Epithelial cell of proximal tubule (primary cell): ENCODE data around the gene SFMBT2. TPM values are rescaled to one million over a fixed set of nuclear protein-coding genes. Genes with fewer than 3 reads are reported as not detected.

Experiments
- DNase-seq: peaks from one replicate; pipeline ENCODE4 v3.0.0-alpha.2; 2011; ENCODE audit warnings: low read depth
- H3K4me3 ChIP-seq: 2 replicates; pipeline ENCODE4 v1.5.1; 2011; ENCODE audit warnings: low read depth, mild to moderate bottlenecking, low read length
- total RNA-seq: library from RNA; depleted of rRNA; stranded (reverse); fragments of >200 nt; gene quantifications from 2 replicates; pipeline ENCODE4 v1.2.3, GENCODE V29; 2015
- TF ChIP-seq, protein P1 (sequence below): conservative IDR thresholded peaks from 2 replicates; pipeline ENCODE4 v1.5.1; 2012; ENCODE audit warnings: low read depth, mild to moderate bottlenecking, low read length

Gene SFMBT2
- total RNA-seq, 1 donor from 2014 or later = 2.4 TPM

DNA sequence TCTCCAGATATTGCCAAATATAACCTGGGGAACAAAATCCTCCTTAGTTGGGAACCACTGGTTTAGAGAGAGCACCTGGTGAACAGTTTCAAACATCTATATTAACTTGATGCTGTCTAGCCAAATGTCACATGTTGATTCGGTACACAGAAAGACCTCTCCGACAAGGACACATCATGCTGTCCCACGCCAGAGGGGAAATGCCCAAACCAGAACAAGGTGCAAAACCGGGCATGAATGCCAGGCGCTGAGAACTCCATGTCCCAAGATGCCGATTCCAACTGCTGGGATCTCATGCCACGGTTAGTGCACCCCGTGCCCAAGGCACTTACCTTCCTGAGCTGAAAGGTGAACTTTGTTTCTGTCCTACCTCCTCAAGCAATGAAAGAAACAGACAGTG is 100.8 kb downstream of the SFMBT2 start:
- DNase-seq = no peak
- TF ChIP-seq, protein P1, sequence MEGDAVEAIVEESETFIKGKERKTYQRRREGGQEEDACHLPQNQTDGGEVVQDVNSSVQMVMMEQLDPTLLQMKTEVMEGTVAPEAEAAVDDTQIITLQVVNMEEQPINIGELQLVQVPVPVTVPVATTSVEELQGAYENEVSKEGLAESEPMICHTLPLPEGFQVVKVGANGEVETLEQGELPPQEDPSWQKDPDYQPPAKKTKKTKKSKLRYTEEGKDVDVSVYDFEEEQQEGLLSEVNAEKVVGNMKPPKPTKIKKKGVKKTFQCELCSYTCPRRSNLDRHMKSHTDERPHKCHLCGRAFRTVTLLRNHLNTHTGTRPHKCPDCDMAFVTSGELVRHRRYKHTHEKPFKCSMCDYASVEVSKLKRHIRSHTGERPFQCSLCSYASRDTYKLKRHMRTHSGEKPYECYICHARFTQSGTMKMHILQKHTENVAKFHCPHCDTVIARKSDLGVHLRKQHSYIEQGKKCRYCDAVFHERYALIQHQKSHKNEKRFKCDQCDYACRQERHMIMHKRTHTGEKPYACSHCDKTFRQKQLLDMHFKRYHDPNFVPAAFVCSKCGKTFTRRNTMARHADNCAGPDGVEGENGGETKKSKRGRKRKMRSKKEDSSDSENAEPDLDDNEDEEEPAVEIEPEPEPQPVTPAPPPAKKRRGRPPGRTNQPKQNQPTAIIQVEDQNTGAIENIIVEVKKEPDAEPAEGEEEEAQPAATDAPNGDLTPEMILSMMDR = no peak
- H3K4me3 ChIP-seq = no peak overlapping the region

DNA sequence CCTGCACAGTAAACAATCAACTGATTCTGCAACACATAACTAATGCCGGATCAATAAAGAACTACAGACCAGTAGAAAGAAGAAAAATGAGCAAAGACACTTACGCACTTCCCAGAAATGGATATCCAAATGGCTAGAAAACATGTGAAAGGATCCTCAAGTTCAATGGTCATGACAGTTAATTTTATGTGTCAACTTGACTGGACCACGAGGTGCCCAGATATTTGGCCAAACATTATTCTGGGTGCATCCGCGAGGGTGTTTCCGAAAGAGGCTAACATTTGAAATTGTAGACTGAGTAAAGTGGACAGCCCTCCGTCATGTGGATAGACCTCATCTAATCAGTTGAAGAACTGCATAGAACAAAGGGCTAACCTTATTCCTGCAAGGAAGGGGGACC is 102.0 kb downstream of the SFMBT2 start:
- TF ChIP-seq, protein P1 = no peak
- no peak for DNase-seq
- no peak overlapping the region for H3K4me3 ChIP-seq

DNA sequence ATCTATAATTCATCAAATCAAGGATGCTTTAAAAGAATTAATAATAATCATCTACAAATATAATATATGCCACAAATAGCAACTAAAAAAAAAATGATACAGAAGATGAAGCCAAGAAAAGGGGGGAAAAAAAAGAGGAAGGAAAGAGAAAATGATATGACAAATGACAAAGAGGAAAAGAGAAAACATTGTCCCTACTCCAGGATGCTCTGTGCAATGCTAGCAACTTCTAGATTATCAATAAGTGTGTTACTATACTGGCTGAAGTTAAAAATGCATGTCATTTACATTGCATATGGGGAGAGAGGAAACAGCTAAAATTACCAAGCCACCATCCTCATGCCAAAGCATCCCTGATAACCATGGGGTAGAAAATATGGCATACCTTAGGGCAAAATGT is 104.2 kb downstream of the SFMBT2 start:
- DNase-seq = no peak
- H3K4me3 ChIP-seq = no peak overlapping the region
- TF ChIP-seq, protein P1 = no peak

DNA sequence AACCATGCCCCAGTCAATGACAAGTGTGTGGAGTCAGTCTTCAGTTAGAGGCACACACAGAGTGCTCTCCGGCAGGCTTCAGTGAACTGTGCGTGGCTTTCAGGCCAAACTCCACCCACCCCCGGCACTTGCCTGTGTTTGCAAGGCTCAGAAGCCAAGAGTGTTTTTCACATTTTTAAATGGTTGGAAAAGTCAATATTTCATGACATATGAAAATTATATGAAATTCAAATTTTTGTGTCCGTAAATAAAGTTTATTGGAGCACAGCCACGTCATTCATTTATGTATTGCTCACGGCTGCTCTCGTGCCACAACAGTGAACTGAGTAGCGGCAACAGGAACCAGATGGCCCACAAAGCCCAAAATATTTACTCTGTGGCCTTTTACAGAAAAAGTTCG is 104.7 kb downstream of the SFMBT2 start:
- no peak overlapping the region for H3K4me3 ChIP-seq
- TF ChIP-seq, protein P1 = no peak
- no peak for DNase-seq

DNA sequence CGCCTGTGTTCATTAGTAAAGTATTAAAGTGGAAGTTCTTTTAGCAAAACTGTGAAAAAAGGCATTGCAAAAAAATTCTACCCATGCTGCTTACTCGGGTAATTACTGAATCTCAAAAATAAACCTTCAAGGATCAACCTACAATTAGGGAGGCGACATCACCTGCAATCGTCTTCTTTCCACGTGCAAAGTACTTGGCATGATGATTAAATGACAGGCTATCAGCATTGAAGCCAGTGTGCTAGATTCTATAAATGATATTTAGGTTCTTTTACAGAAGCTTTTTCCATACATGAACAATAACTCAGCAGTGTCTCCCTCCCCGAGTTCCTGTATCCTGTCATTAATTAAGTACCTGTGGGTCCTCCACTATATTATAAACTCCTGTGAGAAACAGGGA is 105.8 kb downstream of the SFMBT2 start:
- no peak for DNase-seq
- TF ChIP-seq, protein P1 = no peak
- no peak overlapping the region for H3K4me3 ChIP-seq

DNA sequence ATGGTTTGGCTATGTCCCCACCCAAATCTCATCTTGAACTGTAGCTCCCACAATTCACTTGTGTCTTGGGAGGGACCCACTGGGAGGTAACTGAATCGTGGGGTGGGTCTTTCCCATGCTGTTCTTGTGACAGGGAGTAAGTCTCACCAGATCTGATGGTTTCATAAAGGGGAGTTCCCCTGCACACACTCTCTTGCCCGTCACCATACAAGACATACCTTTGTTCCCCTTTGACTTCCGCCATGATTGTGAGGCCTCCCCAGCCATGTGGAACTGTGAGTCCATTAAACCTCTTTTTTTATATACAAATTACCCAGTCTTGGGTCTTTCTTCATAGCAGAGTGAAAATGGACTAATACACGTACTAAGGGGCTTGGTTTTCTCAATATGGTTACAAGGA is 106.7 kb downstream of the SFMBT2 start:
- no peak for DNase-seq
- no peak overlapping the region for H3K4me3 ChIP-seq
- TF ChIP-seq, protein P1 = no peak

DNA sequence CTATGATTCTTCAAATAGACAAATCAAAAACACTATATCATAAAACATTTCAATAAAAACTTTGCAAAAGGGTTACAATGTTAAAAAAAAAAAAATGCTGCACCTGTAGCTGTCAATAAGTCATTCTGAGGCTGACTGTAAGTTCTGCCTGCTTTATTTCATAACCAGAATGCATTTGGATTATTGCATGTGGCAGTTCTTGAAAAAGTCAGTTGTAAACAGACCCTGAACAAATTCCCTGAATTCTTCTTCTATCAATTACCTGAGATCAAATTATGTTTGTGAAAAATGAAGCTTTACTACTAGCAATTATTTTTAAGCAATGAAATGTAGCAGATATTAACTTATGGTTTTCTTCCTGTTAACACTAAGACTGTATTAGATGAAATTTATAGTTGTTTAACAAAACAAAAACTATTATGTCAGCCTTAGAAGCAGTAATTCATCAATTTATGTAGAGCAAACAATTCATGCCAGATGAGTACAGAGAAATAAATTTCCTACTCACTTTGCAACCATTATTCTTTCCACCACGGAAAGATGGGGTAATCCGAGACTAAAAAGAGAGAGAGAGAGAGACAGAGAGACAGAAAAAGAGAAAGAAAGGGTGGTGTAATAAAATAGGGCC is 107.8 kb downstream of the SFMBT2 start:
- TF ChIP-seq, protein P1 = no peak
- H3K4me3 ChIP-seq = no peak overlapping the region
- no peak for DNase-seq
